GM21723 (cell line): ENCODE data around the gene ABCC1.
"Not testable (repeated sequence)": the region's sequence is repeated elsewhere in the genome, so short reads cannot be mapped to it uniquely, and the experiment has no call there.

Source experiments
- ATAC-seq: cut with Tn5 transposase; IDR thresholded peaks from one replicate; pipeline ENCODE4 v1.9.1; 2021; ENCODE audit warnings: mild to moderate bottlenecking, moderate library complexity; ENCODE audit not compliant: unreplicated experiment

Gene ABCC1

DNA sequence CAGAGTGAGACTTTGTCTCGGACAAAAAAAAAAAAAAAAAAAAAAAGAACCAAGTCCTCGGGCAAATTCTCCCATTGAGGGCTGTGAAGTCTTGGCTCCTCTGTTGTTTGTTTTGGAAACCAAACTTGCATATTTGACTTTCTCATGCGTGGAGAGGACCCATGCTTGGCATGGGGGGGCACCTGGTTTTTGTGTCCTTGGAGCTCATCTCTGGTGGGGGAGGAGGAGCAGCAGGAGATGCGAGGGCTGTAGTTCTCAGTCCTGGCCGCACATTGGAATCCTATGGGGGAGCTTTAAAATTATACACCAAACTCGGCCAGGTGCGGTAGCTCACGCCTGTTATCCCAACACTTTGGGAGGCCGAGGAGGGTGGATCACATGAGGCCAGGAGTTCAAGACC is 199.3 kb downstream of the ABCC1 start:
- ATAC-seq = no peak

- ATAC-seq = no peak
These were observed 200.3 kb downstream of the ABCC1 start for GRCh38 chr16:16149710-16150116.

DNA sequence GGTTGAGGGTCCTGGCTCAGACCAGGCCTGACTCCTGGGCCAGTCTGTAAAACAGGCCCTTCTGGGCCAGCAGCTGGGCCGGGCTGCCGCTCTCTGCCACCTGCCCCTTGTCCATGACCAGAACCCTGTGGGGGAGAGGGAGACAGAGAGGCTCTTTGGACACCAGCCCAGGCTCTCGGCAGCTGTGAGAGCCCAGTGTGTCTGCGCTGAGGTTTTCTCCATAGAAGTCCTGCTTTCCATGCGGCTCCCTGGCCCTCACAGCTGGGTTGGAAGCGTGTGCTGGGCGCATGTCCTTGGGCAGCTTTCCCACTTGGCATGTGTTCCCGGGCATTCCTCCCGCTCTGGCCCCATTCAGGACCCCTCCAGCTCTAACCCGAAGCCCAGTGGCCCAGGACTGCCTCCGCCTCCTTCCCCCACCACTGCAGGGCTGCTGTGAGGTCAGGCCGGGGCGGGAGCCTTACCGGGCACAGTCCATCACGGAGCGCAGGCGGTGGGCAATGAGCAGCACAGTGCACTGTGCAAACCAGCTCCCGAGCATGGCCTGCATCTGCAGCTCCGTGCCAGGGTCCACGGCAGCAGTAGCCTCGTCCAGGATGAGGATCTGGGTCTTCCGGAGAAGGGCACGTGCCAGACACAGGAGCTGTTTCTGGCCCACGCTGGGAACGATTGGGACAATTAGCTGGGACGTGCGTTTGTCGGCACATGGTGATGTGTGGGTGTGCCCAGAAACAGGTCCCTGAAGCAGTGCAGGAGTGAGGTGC is 200.9 kb downstream of the ABCC1 start:
- ATAC-seq = no peak

- ATAC-seq = no peak
These were observed 201.4 kb downstream of the ABCC1 start for GRCh38 chr16:16150878-16151152.

GRCh38 chr16:16151315-16151714 is 201.9 kb downstream of the ABCC1 start:
- no peak for ATAC-seq

DNA sequence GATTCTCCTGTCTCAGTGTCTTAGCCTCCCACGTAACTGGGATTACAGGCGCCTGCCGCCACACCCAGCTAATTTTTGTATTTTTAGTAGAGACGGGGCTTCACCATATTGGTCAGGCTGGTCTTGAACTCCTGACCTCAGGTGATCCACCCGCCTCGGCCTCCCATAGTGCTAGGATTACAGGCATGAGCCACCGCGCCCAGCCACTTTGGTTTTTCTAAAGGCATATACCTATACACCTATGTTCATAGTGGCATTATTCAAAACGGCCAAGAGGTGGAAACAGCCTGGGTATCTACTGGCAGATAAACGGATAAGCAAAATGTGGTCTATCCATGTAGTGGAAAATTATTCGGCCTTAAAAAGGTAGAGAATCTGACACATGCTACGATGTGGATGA is 203.6 kb downstream of the ABCC1 start:
- not testable (repeated sequence) for ATAC-seq

- no peak for ATAC-seq
These were observed 205.0 kb downstream of the ABCC1 start for GRCh38 chr16:16154281-16154951.

- ATAC-seq = no peak
These were observed 205.8 kb downstream of the ABCC1 start for GRCh38 chr16:16155234-16155633.

- no peak for ATAC-seq
These were observed 207.8 kb downstream of the ABCC1 start for GRCh38 chr16:16157166-16157565.

DNA sequence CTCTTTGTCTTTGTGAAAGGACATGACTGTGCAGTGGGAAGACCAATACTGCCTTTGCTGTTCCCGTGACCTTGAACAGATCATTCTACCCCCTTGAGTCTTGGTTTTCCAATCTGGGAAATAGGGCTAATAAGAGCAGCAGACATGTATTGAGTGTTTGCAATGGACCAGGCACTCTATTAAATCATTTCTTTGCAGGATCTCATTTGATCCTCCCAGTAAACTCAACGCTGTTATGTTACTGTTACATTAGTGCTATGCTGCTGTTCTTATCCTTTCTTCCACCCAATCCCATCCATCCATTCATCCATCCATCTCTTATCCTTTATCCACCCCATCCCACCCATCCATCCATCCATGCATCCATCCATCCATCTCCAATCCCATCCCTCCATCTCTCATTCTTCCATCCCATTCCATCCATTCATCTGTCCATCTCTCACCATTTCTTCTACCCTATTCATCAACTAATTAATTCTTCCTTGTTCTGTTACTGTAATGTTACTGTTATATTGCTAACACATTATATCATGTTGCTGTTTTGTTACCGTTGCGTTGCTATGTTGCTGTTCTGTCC is 208.8 kb downstream of the ABCC1 start:
- no peak for ATAC-seq

DNA sequence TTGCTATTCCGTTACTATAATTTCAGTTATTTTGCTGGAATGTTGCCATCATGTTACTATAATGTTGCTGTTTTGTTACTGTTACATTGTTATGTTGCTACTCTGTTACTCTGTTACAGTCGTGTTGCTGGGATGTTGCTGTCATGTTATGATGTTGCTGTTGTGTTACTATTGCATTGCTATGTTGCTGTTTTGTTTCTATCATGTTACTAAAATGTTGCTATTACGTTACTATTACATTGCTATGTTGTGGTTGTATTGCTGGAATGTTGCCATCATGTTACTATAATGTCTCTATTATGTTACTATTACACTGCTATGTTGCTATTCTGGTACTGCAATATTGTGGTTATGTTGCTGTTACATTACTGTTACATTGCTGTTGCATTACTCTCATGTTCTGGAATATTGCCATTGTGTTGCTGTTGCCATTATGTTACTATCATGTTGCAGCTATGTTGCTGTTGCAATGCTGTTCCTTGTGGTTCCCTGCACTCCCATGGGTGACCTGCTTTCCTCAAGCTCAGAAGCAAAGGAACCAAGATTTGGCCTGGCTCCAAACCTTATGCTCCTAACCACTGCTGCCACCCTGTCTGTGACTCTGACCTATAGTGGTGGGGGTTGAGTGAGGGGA is 209.4 kb downstream of the ABCC1 start:
- no peak for ATAC-seq

GRCh38 chr16:16159662-16160061 is 210.2 kb downstream of the ABCC1 start:
- no peak for ATAC-seq

- ATAC-seq = no peak
These were observed 211.9 kb downstream of the ABCC1 start for GRCh38 chr16:16161319-16161718.

- not testable (repeated sequence) for ATAC-seq
These were observed 212.4 kb downstream of the ABCC1 start for GRCh38 chr16:16161840-16162239.

DNA sequence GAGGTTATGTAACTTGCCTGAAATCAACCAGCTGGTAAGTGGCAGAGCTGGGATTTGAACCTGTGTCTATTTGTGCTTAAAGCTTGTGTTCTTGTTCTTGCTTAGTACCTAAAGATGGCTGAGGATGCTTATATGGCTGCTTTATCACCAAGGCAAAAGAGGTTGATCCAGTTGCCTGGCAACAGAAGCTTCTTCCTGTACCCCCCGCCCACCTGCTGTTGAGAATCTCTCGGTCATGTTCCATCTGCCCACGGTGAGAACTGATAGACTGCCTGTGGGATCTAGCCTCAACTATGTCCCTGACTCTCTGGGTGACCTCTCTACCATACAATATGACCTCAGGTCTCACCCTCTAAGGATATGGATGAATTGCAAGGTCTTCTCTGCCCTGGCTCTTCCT is 213.2 kb downstream of the ABCC1 start:
- ATAC-seq = no peak

GRCh38 chr16:16163109-16163508 is 213.7 kb downstream of the ABCC1 start:
- ATAC-seq = no peak

- no peak for ATAC-seq
These were observed 214.2 kb downstream of the ABCC1 start for GRCh38 chr16:16163571-16163970.

DNA sequence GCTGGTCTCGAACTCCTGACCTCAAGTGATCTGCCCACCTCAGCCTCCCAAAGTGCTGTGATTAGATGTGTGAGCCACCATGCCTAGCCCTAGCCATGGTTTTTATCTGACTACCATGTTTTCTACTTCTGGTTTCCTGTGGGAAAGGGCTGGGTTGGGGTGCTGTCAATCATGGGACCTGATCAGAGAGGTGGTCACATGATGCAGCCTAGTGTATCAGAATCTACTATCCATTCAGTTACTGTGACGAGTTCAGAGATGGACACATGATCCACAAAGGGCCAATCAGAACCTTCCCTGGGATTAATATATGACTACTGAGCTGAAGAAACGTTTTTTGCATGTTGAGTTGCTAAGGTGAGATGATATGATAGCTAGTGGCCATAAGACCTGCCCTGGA is 214.8 kb downstream of the ABCC1 start:
- no peak for ATAC-seq

- ATAC-seq = no peak
These were observed 216.7 kb downstream of the ABCC1 start for GRCh38 chr16:16166085-16166484.

DNA sequence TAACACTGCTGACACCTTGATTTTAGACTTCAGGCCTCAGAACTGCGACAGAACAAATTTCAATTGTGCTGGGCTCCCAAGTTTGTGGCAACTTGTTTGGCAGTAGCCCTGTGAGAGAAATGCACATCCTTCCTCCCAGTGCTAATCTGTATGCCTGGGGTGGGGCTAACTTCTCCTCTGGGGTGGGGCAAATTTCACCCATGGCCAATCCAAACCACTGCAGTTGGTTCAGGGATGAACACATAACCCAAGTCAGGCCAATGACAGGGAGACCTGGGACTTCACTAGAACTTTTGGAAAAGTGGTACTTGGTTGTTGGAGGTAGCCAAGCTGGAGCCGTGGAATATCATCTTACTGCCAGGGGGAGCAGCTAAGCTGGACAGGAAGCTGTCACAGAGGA is 217.5 kb downstream of the ABCC1 start:
- no peak for ATAC-seq

- ATAC-seq = no peak
These were observed 218.5 kb downstream of the ABCC1 start for GRCh38 chr16:16167927-16168326.

GRCh38 chr16:16168431-16168830 is 219.0 kb downstream of the ABCC1 start:
- no peak for ATAC-seq
